Lower leg skin (tissue), 3 donors: ENCODE measurements around the gene KRTAP9-8.

Source experiments
- POLR2A ChIP-seq, 2 donors: fragments of 450-650 bp; IDR thresholded peaks; one replicate each; pipeline ENCODE4 v1.6.1; 2016 to 2017; ENCODE audit warnings: antibody characterized with exemption in 2 of 2, mild to moderate bottlenecking in 1 of 2, moderate library complexity in 1 of 2
- TF ChIP-seq, protein P1 (sequence below), 3 donors: fragments of 450-650 bp; IDR thresholded peaks; one replicate each; pipeline ENCODE4 v1.5.1; 2016; ENCODE audit warnings: antibody characterized with exemption in 3 of 3, mild to moderate bottlenecking in 3 of 3, moderate library complexity in 2 of 3

DNA sequence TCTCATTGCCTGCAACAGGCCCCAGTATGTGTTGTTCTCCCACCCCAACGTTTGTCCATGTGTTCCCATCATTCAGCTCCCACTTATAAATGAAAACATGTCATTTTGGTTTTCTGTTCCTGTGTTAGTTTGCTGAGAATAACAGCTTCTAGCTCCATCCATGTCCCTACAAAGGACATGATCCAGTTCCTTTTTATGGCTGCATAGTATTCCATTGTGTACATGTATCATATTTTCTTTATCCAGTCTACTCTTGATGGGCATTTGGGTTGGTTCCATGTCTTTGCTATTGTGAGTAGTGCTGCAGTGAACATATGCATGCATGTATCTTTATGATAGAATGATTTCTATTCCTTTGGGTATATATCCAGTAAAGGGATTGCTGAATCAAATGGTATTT, 22.1 kb upstream of the KRTAP9-8 start:
- TF ChIP-seq, protein P1, sequence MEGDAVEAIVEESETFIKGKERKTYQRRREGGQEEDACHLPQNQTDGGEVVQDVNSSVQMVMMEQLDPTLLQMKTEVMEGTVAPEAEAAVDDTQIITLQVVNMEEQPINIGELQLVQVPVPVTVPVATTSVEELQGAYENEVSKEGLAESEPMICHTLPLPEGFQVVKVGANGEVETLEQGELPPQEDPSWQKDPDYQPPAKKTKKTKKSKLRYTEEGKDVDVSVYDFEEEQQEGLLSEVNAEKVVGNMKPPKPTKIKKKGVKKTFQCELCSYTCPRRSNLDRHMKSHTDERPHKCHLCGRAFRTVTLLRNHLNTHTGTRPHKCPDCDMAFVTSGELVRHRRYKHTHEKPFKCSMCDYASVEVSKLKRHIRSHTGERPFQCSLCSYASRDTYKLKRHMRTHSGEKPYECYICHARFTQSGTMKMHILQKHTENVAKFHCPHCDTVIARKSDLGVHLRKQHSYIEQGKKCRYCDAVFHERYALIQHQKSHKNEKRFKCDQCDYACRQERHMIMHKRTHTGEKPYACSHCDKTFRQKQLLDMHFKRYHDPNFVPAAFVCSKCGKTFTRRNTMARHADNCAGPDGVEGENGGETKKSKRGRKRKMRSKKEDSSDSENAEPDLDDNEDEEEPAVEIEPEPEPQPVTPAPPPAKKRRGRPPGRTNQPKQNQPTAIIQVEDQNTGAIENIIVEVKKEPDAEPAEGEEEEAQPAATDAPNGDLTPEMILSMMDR (IDR thresholded peaks at IDR 0.05) = no peak
- TF ChIP-seq POLR2A (IDR thresholded peaks at IDR 0.05) = no peak
